K562 (cell line): ENCODE data around the gene MEIOB. TPM values are rescaled to one million over a fixed set of nuclear protein-coding genes. Genes with fewer than 3 reads are reported as not detected.
A peak's percentile ranks its signal among the peaks of the same experiment; 100 is the strongest.

ENCODE experiments used
- ATAC-seq: fragments of 200-7000 bp; cut with Tn5 transposase; 3 replicates; pipeline ENCODE4 v1.9.1; 2020; ENCODE audit warnings: moderate library complexity
- BruUV-seq: library from RNA; stranded (reverse); fragments of 400-500 nt; replicated peaks from 2 replicates; lab custom pipeline; 2021; lab: Mats Ljungman, UMichigan
- CTCF ChIA-PET: fragments of 300-600 bp; formaldehyde crosslinking; extraction: SDS; loops from one replicate; lab custom pipeline; 2021; ENCODE audit warnings: low intra/inter-chr PET ratio; lab: Yijun Ruan, JAX
- POLR2A ChIA-PET: fragments of 300-600, 350-650 bp; sonication (Branson Sonifier 250); formaldehyde crosslinking; extraction: SDS; loops from one replicate; lab custom pipeline; 2021; ENCODE audit warnings: antibody characterized with exemption, inconsistent platforms; lab: Yijun Ruan, JAX
- DNase-seq, 4 experiments: peaks; one replicate each; pipeline versions ENCODE4 v3.0.0 to v3.0.0-alpha.2; 2011 to 2018; ENCODE audit warnings: low spot score in 3 of 4, mixed read lengths in 3 of 4; ENCODE audit errors: extremely low read depth in 1 of 4
- FAIRE-seq: peaks from 2 replicates; lab custom pipeline; 2011; peaks lifted over from hg19 to GRCh38; lab: Jason Lieb, UNC
- H2AFZ ChIP-seq: 2 replicates; pipeline ENCODE4 v1.6.0; 2011; ENCODE audit warnings: low read depth, low read length, control low read depth, inconsistent platforms
- H3K27ac ChIP-seq: fragments of 200-600 bp; 3 replicates; pipeline ENCODE4 v1.8.0; 2011; ENCODE audit warnings: low read depth, mild to moderate bottlenecking, control low read depth, inconsistent platforms, low read length, moderate library complexity, mixed read lengths; ENCODE audit errors: extremely low read depth
- H3K27me3 ChIP-seq, 2 experiments: fragments of 300-600 bp in 1 of 2; 2 replicates in 1 of 2; 3 replicates in 1 of 2; pipeline versions ENCODE4 v1.6.0 to v1.8.0; 2011; ENCODE audit warnings: inconsistent platforms in 2 of 2, low read length in 2 of 2, mild to moderate bottlenecking in 1 of 2, mixed read lengths in 1 of 2, moderate library complexity in 1 of 2; ENCODE audit not compliant: control insufficient read depth in 2 of 2, insufficient read depth in 2 of 2
- H3K36me3 ChIP-seq: fragments of 300-600 bp; 3 replicates; pipeline ENCODE4 v1.8.0; 2011; ENCODE audit warnings: mild to moderate bottlenecking, low read length, inconsistent platforms; ENCODE audit not compliant: control insufficient read depth, insufficient read depth
- H3K4me1 ChIP-seq, 2 experiments: fragments of 200-600 bp in 1 of 2; replicated peaks in 1 of 2; 2 replicates in 1 of 2; 3 replicates in 1 of 2; pipeline versions ENCODE4 v1.5.1 to v1.8.0; 2011; ENCODE audit warnings: inconsistent platforms in 2 of 2, low read length in 2 of 2, mild to moderate bottlenecking in 1 of 2, mixed read lengths in 1 of 2, moderate library complexity in 1 of 2; ENCODE audit not compliant: control insufficient read depth in 2 of 2, insufficient read depth in 2 of 2
- H3K4me2 ChIP-seq: 2 replicates; pipeline ENCODE4 v1.6.1; 2011; ENCODE audit warnings: low read length, control low read depth, inconsistent platforms, mixed read lengths; ENCODE audit not compliant: insufficient read depth
- H3K4me3 ChIP-seq: fragments of 200-600 bp; sonication (generic), shearing (Covaris generic); 2 replicates; pipeline ENCODE4 v1.5.1; 2016; ENCODE audit warnings: control low read depth, inconsistent platforms
- H3K79me2 ChIP-seq: fragments of 200-600 bp; 3 replicates; pipeline ENCODE4 v1.8.0; 2011; ENCODE audit warnings: low read length, inconsistent platforms; ENCODE audit not compliant: control insufficient read depth, insufficient read depth
- H3K9ac ChIP-seq, 2 experiments: 2 replicates each; pipeline versions ENCODE4 v1.6.0 to v1.6.1; 2011; ENCODE audit warnings: low read depth in 2 of 2, low read length in 2 of 2, control low read depth in 1 of 2, inconsistent platforms in 1 of 2, mild to moderate bottlenecking in 1 of 2, mixed read lengths in 1 of 2; ENCODE audit not compliant: insufficient read depth in 1 of 2
- H3K9me1 ChIP-seq: one replicate; pipeline ENCODE4 v1.6.0; 2011; ENCODE audit warnings: inconsistent platforms, mild to moderate bottlenecking, low read length, moderate library complexity; ENCODE audit not compliant: control insufficient read depth, insufficient read depth
- H3K9me3 ChIP-seq: replicated peaks from 2 replicates; pipeline ENCODE4 v1.5.1; 2011; ENCODE audit warnings: low read depth, low read length, inconsistent platforms; ENCODE audit not compliant: control insufficient read depth, insufficient read depth
- H4K20me1 ChIP-seq: replicated peaks from 2 replicates; pipeline ENCODE4 v1.6.1; 2011; ENCODE audit warnings: low read length, inconsistent platforms, mixed read lengths; ENCODE audit not compliant: control insufficient read depth, insufficient read depth
- NONO ChIP-seq, 2 experiments: fragments of 200-400 bp in 1 of 2; fragments of 450-650 bp in 1 of 2; formaldehyde crosslinking in 1 of 2; IDR thresholded peaks; 2 replicates each; pipeline ENCODE4 v1.6.1; 2017; ENCODE audit warnings: low read depth in 2 of 2, mild to moderate bottlenecking in 2 of 2, moderate library complexity in 2 of 2, low read length in 1 of 2
- ZBTB33 ChIP-seq: sonication (generic); formaldehyde crosslinking; IDR thresholded peaks from 2 replicates; pipeline ENCODE4 v1.8.1; 2023; ENCODE audit warnings: mild to moderate bottlenecking, missing genetic modification reagents
- WGBS: fragments of 100-300 bp; shearing (Covaris generic); methylation state at CpG from one replicate; pipeline ENCODE4 v1.1.6; 2016; ENCODE audit warnings: low coverage, mixed read lengths; ENCODE audit not compliant: insufficient coverage; ENCODE audit errors: missing lambda C conversion rate; 5-methylcytosine and 5-hydroxymethylcytosine counted together
- in situ Hi-C: fragments of 300-500 bp; cut with MboI; formaldehyde crosslinking; loops from 4 replicates; pipeline ENCODE4 v1.15.0; 2018; ENCODE audit warnings: inconsistent platforms, mixed read lengths
- intact Hi-C: fragments of 100-400 bp; cut with micrococcal nuclease; formaldehyde crosslinking; loops from 2 replicates; pipeline ENCODE4 v1.14.2; 2022
- polyA plus RNA-seq, 8 experiments: library from polyadenylated mRNA; depleted of rRNA in 4 of 8; stranded (reverse) in 5 of 8; unstranded in 3 of 8; fragments of >200 nt; fragmentation: Nextera tagmentation in 2 of 8; fragmentation: Illumina TruSeq in 1 of 8; extraction: Ambion mirVana in 2 of 8; extraction: Trizol in 1 of 8; gene quantifications; 2 replicates each; pipeline versions ENCODE4 v1.2.1 to v1.2.3, GENCODE V29; 2011 to 2014; ENCODE audit warnings: inconsistent platforms in 1 of 8, missing spikeins in 1 of 8
- total RNA-seq, 7 experiments: library from RNA; depleted of rRNA in 6 of 7; stranded (reverse); fragments of >200 nt in 6 of 7; fragmentation: Illumina TruSeq in 2 of 7; extraction: Trizol in 2 of 7; gene quantifications; 2 replicates each; pipeline versions ENCODE4 v1.2.1 to v1.2.3, GENCODE V29; 2011 to 2021; ENCODE audit warnings: low replicate concordance in 1 of 7

The MEIOB gene
- total and polyA plus RNA-seq, 9 of the 15 experiments (the other 6 are each of a cell fraction or from before 2014, with no cell fraction given): 25.4 to 203 (median 97.6) TPM

- intact Hi-C loops (no loop called here), in situ Hi-C loops (no loop called here)
- ChIA-PET POLR2A (no interaction called here), CTCF (no interaction called here)
- Histone ChIP-seq H3K36me3 (no peaks in the 10 kb centered on the region), H3K9me3 (no peaks in the 10 kb centered on the region), H3K9ac (no peak overlapping the region; a peak in 1 of 4 replicates), H3K27ac (no peak overlapping the region), H3K27me3 (peaks cover 15 to 49% of the 10 kb centered on the region in 2 experiments; a peak in 4 of 5 replicates), H3K4me1 (peaks cover 0 to 62% of the 10 kb centered on the region in 2 experiments; a peak in 2 of 5 replicates), H4K20me1 (no peaks in the 10 kb centered on the region), H2AFZ (no peak overlapping the region), H3K4me2 (no peak overlapping the region), H3K4me3 (no peak overlapping the region), H3K9me1 (no peaks in the 10 kb centered on the region), H3K79me2 (no peaks in the 10 kb centered on the region)
- WGBS: 55% methylated on average over 45 of the region's 59 CpGs
- DNase-seq (no peak), FAIRE-seq (no peak), ATAC-seq (no peak)
- no TSS peak for BruUV-seq
- TF ChIP-seq NONO (IDR thresholded peaks at IDR 0.05; ENCODE audit: low read depth in 2 of 2, low read length in 1 of 2) (no peak), ZBTB33 (CRISPR knock-in tag) (peak; percentile 93)
Observed at GRCh38 chr16:1911467-1912214, 39.7 kb upstream of the MEIOB start.
